ENCODE data around the gene SLC25A1.
"Not testable (repeated sequence)": the region's sequence is repeated elsewhere in the genome, so short reads cannot be mapped to it uniquely, and the experiment has no call there.

Gene SLC25A1

DNA sequence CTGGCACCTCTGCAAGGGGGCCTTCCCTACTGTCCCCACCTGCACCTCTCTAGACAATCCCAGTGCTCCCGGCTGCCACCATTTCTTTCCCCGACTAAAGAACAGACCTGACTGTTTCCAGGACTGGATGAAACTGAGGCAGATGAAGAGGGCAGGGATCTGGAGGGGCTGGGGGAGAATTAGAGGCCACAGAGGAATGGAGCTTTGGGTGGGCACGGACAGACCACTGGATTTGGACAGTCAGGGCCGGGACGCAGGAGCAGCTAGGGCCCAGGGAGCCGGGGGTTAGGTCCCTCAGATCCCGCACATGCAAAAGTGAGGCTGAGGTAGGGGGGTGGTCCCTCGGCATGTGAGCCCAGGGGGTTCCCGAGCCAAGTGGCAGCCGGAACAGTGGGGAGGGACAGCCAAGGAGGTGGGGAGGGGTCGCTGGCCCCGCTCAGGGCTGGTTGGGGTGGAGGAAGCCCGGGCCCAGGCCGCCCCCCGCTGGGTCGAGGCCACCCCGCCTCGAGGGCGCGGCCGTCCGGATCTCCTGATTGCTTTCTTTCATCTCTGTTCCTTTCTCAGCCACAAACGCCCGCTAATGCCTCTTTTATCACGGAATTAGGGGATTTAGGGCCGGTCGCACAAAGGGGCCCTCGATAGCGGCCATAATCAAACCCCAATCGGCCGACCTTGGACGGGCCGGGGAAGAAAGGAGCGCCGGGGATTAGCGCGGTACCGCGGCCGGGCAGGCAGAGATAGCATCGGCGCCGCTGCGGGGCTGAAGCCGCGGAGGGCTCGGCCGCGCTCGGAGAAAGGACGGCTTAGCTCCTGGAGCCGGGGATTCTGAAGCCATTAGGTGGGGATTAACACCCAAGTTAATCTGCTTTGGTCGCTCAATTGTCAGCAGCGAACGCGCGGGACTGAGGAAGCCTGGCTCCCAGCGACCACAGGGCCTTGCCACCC is 9.3 kb downstream of the SLC25A1 start:
- H3K9me3 ChIP-seq (ENCODE audit: control insufficient read depth, low read depth, low read length) = no peaks in the 10 kb centered on the region
- H3K27ac ChIP-seq (ENCODE audit: low read length) = no peak overlapping the region
- H3K9ac ChIP-seq (ENCODE audit: low read length) = no peak overlapping the region
- H3K4me1 ChIP-seq (ENCODE audit: control insufficient read depth, low read depth, low read length) = peaks cover 6% of the 10 kb centered on the region
- H3K27me3 ChIP-seq (ENCODE audit: control insufficient read depth, insufficient read depth, low read length) = peaks cover 54% of the 10 kb centered on the region
- H3K36me3 ChIP-seq (ENCODE audit: control insufficient read depth, low read depth, low read length) = peaks cover 6% of the 10 kb centered on the region
- peak overlapping the region; percentile 42 for H3K4me3 ChIP-seq (ENCODE audit: low read length)

DNA sequence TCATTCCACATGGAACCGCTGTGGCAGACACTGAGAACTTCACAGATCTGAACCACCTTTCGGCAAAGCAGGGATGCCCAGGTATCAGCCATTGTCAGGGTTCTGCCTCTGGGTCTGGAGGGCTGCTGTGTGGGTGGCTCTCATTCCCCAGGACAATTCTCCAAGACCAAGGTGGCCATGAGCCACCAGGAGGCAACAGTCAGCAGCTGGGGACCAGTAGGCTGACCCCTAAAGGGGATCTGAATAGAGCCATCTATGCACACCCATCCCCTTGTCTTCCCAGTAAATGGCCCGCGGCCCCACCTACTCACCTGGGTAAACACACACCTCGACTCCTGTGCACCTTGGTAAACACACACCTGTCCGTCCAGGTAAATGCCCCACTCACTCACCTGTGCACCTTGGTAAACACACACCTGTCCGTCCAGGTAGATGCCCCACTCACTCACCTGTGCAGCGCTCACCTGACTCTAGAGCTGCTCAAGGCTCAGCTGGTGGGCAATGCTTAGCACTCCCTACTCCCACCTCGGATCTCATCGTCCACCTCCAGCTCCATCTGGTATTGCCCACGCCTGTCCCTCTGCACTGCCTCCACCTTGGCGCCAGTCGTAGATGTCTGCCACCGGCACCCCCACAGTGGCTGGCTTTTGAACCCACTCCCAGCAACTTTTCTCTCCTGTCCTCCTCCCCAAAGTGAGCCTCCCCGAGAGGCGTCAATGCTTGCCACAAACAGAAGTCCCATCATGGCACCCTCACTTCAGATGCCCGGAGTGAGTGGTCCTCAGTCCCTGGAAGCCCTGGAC is 10.2 kb downstream of the SLC25A1 start:
- Histone ChIP-seq H3K9ac (ENCODE audit: low read length) (no peak overlapping the region), H3K27ac (ENCODE audit: low read length) (no peak overlapping the region), H3K36me3 (ENCODE audit: control insufficient read depth, low read depth, low read length) (no peaks in the 10 kb centered on the region), H3K4me3 (ENCODE audit: low read length) (no peak overlapping the region), H3K4me1 (ENCODE audit: control insufficient read depth, low read depth, low read length) (peaks cover 6% of the 10 kb centered on the region), H3K9me3 (ENCODE audit: control insufficient read depth, low read depth, low read length) (no peaks in the 10 kb centered on the region), H3K27me3 (ENCODE audit: control insufficient read depth, insufficient read depth, low read length) (peaks cover 54% of the 10 kb centered on the region)

GRCh38 chr22:19167106-19167869 is 11.2 kb downstream of the SLC25A1 start:
- H3K4me3 ChIP-seq (ENCODE audit: low read length) = no peak overlapping the region
- H3K4me1 ChIP-seq (ENCODE audit: control insufficient read depth, low read depth, low read length) = peaks cover under 1% of the 10 kb centered on the region
- H3K9ac ChIP-seq (ENCODE audit: low read length) = no peak overlapping the region
- no peaks in the 10 kb centered on the region for H3K36me3 ChIP-seq (ENCODE audit: control insufficient read depth, low read depth, low read length)
- no peaks in the 10 kb centered on the region for H3K9me3 ChIP-seq (ENCODE audit: control insufficient read depth, low read depth, low read length)
- H3K27ac ChIP-seq (ENCODE audit: low read length) = no peak overlapping the region
- H3K27me3 ChIP-seq (ENCODE audit: control insufficient read depth, insufficient read depth, low read length) = peaks cover 56% of the 10 kb centered on the region

GRCh38 chr22:19166421-19166820 is 12.1 kb downstream of the SLC25A1 start:
- H3K9me3 ChIP-seq (ENCODE audit: control insufficient read depth, low read depth, low read length) = no peaks in the 10 kb centered on the region
- no peaks in the 10 kb centered on the region for H3K4me1 ChIP-seq (ENCODE audit: control insufficient read depth, low read depth, low read length)
- no peak overlapping the region for H3K9ac ChIP-seq (ENCODE audit: low read length)
- H3K27ac ChIP-seq (ENCODE audit: low read length) = no peak overlapping the region
- H3K27me3 ChIP-seq (ENCODE audit: control insufficient read depth, insufficient read depth, low read length) = peaks cover 64% of the 10 kb centered on the region
- no peak overlapping the region for H3K4me3 ChIP-seq (ENCODE audit: low read length)
- no peaks in the 10 kb centered on the region for H3K36me3 ChIP-seq (ENCODE audit: control insufficient read depth, low read depth, low read length)

- H3K9ac ChIP-seq (ENCODE audit: low read length) = no peak overlapping the region
Observed at GRCh38 chr22:19164425-19164824, 14.1 kb downstream of the SLC25A1 start.

GRCh38 chr22:19158649-19159048 is 19.9 kb downstream of the SLC25A1 start:
- H3K27me3 ChIP-seq (ENCODE audit: control insufficient read depth, insufficient read depth, low read length) = peaks cover 15% of the 10 kb centered on the region
- H3K27ac ChIP-seq (ENCODE audit: low read length) = not testable (repeated sequence)

More at GRCh38 chr22:19164425-19164824, 14.1 kb downstream of the SLC25A1 start:
- H3K27me3 ChIP-seq (ENCODE audit: control insufficient read depth, insufficient read depth, low read length) = peaks cover 49% of the 10 kb centered on the region
- H3K9me3 ChIP-seq (ENCODE audit: control insufficient read depth, low read depth, low read length) = no peaks in the 10 kb centered on the region
- no peak overlapping the region for H3K27ac ChIP-seq (ENCODE audit: low read length)
- H3K36me3 ChIP-seq (ENCODE audit: control insufficient read depth, low read depth, low read length) = no peaks in the 10 kb centered on the region
- H3K4me3 ChIP-seq (ENCODE audit: low read length) = no peak overlapping the region
- H3K4me1 ChIP-seq (ENCODE audit: control insufficient read depth, low read depth, low read length) = no peaks in the 10 kb centered on the region

DNA sequence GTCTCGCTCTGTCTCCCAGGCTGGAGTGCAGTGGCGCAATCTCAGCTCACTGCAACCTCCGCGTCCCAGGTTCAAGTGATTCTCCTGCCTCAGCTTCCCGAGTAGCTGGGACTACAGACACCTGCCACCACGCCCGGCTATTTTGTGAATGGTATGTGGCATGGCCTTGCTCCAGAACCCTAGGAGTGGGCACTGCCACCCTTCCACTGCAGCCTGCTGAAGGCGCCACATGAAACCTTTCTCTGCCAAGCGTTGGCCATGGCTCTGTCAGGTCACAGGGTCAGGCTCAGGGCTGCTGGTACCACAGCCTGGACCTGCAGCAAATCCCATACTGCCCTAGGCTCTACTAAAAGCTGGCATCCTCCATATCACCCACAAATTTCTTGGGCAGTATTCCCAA is 22.4 kb downstream of the SLC25A1 start:
- H3K4me3 ChIP-seq (ENCODE audit: low read length); H3K27ac ChIP-seq (ENCODE audit: low read length); H3K9me3 ChIP-seq (ENCODE audit: control insufficient read depth, low read depth, low read length); H3K4me1 ChIP-seq (ENCODE audit: control insufficient read depth, low read depth, low read length); H3K36me3 ChIP-seq (ENCODE audit: control insufficient read depth, low read depth, low read length); H3K9ac ChIP-seq (ENCODE audit: low read length): not testable (repeated sequence)
- H3K27me3 ChIP-seq (ENCODE audit: control insufficient read depth, insufficient read depth, low read length) = peaks cover 28% of the 10 kb centered on the region

More at GRCh38 chr22:19158649-19159048, 19.9 kb downstream of the SLC25A1 start:
- not testable (repeated sequence) for H3K9me3 ChIP-seq (ENCODE audit: control insufficient read depth, low read depth, low read length); H3K4me3 ChIP-seq (ENCODE audit: low read length); H3K36me3 ChIP-seq (ENCODE audit: control insufficient read depth, low read depth, low read length); H3K9ac ChIP-seq (ENCODE audit: low read length); H3K4me1 ChIP-seq (ENCODE audit: control insufficient read depth, low read depth, low read length)

- H3K4me1 ChIP-seq (ENCODE audit: control insufficient read depth, low read depth, low read length) = peaks cover 3% of the 10 kb centered on the region
- peaks cover 55% of the 10 kb centered on the region for H3K27me3 ChIP-seq (ENCODE audit: control insufficient read depth, insufficient read depth, low read length)
- H3K4me3 ChIP-seq (ENCODE audit: low read length) = no peak overlapping the region
- no peaks in the 10 kb centered on the region for H3K9me3 ChIP-seq (ENCODE audit: control insufficient read depth, low read depth, low read length)
- H3K9ac ChIP-seq (ENCODE audit: low read length) = no peak overlapping the region
- no peaks in the 10 kb centered on the region for H3K36me3 ChIP-seq (ENCODE audit: control insufficient read depth, low read depth, low read length)
- H3K27ac ChIP-seq (ENCODE audit: low read length) = no peak overlapping the region
Observed at GRCh38 chr22:19152942-19153883, 25.3 kb downstream of the SLC25A1 start.

DNA sequence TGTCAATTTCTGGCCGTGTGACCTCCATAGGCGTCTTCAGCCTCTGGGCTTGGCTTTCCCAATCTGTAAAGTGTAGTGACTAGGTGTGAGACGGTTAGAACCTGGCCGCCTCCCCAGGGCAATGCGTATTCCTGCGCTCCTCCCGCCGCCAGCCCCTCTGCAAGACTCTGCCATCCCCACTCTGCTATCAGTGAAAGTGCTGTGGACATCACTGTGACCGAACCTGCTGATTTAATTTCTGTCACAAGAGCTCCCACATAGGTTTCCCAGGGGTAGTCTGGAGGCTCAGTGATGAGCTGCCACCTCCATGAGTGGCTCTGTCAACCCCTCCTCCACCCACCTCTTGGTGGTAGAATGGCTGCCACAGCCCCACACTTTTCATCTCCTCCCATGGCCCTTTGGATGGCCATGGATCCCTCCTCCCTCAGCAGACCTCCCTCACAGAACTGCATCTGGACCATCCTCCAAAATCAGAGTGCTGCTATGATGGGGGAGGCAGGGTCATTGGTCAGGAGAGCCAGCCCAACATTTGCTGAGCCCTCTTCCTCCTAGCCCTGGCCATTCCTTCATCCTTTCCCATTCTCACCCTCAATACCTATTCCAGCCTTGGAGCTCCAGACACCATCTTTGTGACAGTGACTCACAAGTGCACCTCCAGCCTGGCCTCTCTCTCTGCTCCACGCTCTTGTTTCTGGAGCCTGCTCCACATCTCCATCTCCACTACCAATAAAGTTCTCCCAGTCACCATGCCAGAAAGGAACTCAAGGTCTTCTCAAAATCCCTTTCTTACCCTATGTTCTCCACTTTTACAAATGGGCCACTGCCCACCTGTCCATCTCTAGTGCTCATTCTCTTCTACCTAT is 27.0 kb downstream of the SLC25A1 start:
- Histone ChIP-seq H3K9me3 (ENCODE audit: control insufficient read depth, low read depth, low read length) (no peaks in the 10 kb centered on the region), H3K4me3 (ENCODE audit: low read length) (no peak overlapping the region), H3K9ac (ENCODE audit: low read length) (no peak overlapping the region), H3K36me3 (ENCODE audit: control insufficient read depth, low read depth, low read length) (no peaks in the 10 kb centered on the region), H3K4me1 (ENCODE audit: control insufficient read depth, low read depth, low read length) (peaks cover 3% of the 10 kb centered on the region), H3K27ac (ENCODE audit: low read length) (no peak overlapping the region), H3K27me3 (ENCODE audit: control insufficient read depth, insufficient read depth, low read length) (peaks cover 72% of the 10 kb centered on the region)
